ENCODE data around the gene TROAP. TPM values are rescaled to one million over a fixed set of nuclear protein-coding genes. Genes with fewer than 3 reads are reported as not detected.
"Not testable (repeated sequence)": the region's sequence is repeated elsewhere in the genome, so short reads cannot be mapped to it uniquely, and the experiment has no call there.

Gene TROAP
- total RNA-seq, 6 experiments from 2014 or later, result 14.1 to 37.4 (median 34.5) TPM

- H3K4me1 Mint-ChIP-seq (ENCODE audit: low read depth), result no peaks in the 10 kb centered on the region
- no peak overlapping the region for H3K27ac Mint-ChIP-seq
- no peak overlapping the region for H3K4me3 Mint-ChIP-seq
- no peak for TF ChIP-seq CTCF (IDR thresholded peaks at IDR 0.05)
- peaks cover 4% of the 10 kb centered on the region; the same call in 1 of the 2 replicates for H3K27me3 Mint-ChIP-seq (ENCODE audit: insufficient read depth)
- peaks cover 12% of the 10 kb centered on the region for H3K36me3 Mint-ChIP-seq (ENCODE audit: low read depth)
- no peak for DNase-seq
- H3K9me3 Mint-ChIP-seq, result no peaks in the 10 kb centered on the region
Measured at GRCh38 chr12:49277466-49277865, 45.6 kb upstream of the TROAP start.

- Mint-ChIP-seq H3K27me3 (ENCODE audit: insufficient read depth) (peaks cover 8% of the 10 kb centered on the region), H3K4me3 (no peak overlapping the region), H3K4me1 (ENCODE audit: low read depth) (no peaks in the 10 kb centered on the region), H3K27ac (no peak overlapping the region), H3K9me3 (no peaks in the 10 kb centered on the region), H3K36me3 (ENCODE audit: low read depth) (no peaks in the 10 kb centered on the region)
- DNase-seq, result no peak
- TF ChIP-seq CTCF (IDR thresholded peaks at IDR 0.05), result no peak
Measured at GRCh38 chr12:49279706-49280159, 43.3 kb upstream of the TROAP start.

- not testable (repeated sequence) for H3K27me3 Mint-ChIP-seq (ENCODE audit: insufficient read depth); H3K9me3 Mint-ChIP-seq; H3K36me3 Mint-ChIP-seq (ENCODE audit: low read depth); H3K27ac Mint-ChIP-seq; DNase-seq; H3K4me1 Mint-ChIP-seq (ENCODE audit: low read depth); H3K4me3 Mint-ChIP-seq
Measured at GRCh38 chr12:49280545-49280944, 42.5 kb upstream of the TROAP start.

- Mint-ChIP-seq H3K36me3 (ENCODE audit: low read depth) (no peaks in the 10 kb centered on the region), H3K4me3 (no peak overlapping the region), H3K27ac (no peak overlapping the region), H3K4me1 (ENCODE audit: low read depth) (no peaks in the 10 kb centered on the region), H3K27me3 (ENCODE audit: insufficient read depth) (peaks cover 9% of the 10 kb centered on the region), H3K9me3 (no peaks in the 10 kb centered on the region)
- TF ChIP-seq CTCF (IDR thresholded peaks at IDR 0.05), result no peak
- no peak for DNase-seq
Measured at GRCh38 chr12:49282302-49282701, 40.8 kb upstream of the TROAP start.

- not testable (repeated sequence) for H3K27ac Mint-ChIP-seq; H3K27me3 Mint-ChIP-seq (ENCODE audit: insufficient read depth); H3K4me1 Mint-ChIP-seq (ENCODE audit: low read depth); H3K9me3 Mint-ChIP-seq; DNase-seq; H3K36me3 Mint-ChIP-seq (ENCODE audit: low read depth); H3K4me3 Mint-ChIP-seq
Measured at GRCh38 chr12:49282740-49283375, 40.2 kb upstream of the TROAP start.

GRCh38 chr12:49283541-49284429 lies 39.3 kb upstream of the TROAP start:
- Mint-ChIP-seq H3K4me1 (ENCODE audit: low read depth) (peaks cover 10% of the 10 kb centered on the region), H3K4me3 (no peak overlapping the region), H3K27me3 (ENCODE audit: insufficient read depth) (peaks cover 11% of the 10 kb centered on the region), H3K36me3 (ENCODE audit: low read depth) (no peaks in the 10 kb centered on the region), H3K9me3 (no peaks in the 10 kb centered on the region), H3K27ac (no peak overlapping the region)
- TF ChIP-seq CTCF (IDR thresholded peaks at IDR 0.05), result peak; percentile 35; the same call in 1 of the 2 replicates
- no peak for DNase-seq

Data from HFFc6 (cell line).